Heart left ventricle (tissue), 16 donors: ENCODE results near the gene MYBBP1A. TPM values are rescaled to one million over a fixed set of nuclear protein-coding genes. Genes with fewer than 3 reads are reported as not detected.

ENCODE experiments used
- ATAC-seq, 4 donors: fragments of 200-7000 bp; cut with Tn5 transposase; one replicate each; pipeline ENCODE4 v1.9.1; 2020 to 2022; ENCODE audit warnings: moderate library complexity in 4 of 4, mild to moderate bottlenecking in 3 of 4, moderate number of reproducible peaks in 1 of 4
- DNase-seq, 5 donors: peaks; one replicate each; pipeline ENCODE4 v3.0.0-alpha.2; 2020
- H3K27ac ChIP-seq, 12 donors: fragments of 200-600 bp; sonication (generic) in 4 of 12; one replicate each; pipeline versions ENCODE4 v1.5.0 to v1.8.0; 2016 to 2022; ENCODE audit warnings: mild to moderate bottlenecking in 2 of 12
- H3K27me3 ChIP-seq, 9 donors: fragments of 200-600 bp; sonication (generic) in 2 of 9; one replicate each; pipeline versions ENCODE4 v1.5.1 to v1.8.0; 2016 to 2022; ENCODE audit warnings: mild to moderate bottlenecking in 3 of 9
- H3K36me3 ChIP-seq, 9 donors: fragments of 200-600 bp; sonication (generic) in 2 of 9; one replicate each; pipeline versions ENCODE4 v1.5.0 to v1.8.0; 2018 to 2022; ENCODE audit warnings: mild to moderate bottlenecking in 2 of 9
- H3K4me1 ChIP-seq, 12 donors: fragments of 200-600 bp; sonication (generic) in 4 of 12; one replicate each; pipeline versions ENCODE4 v1.5.0 to v1.8.0; 2016 to 2022; ENCODE audit warnings: mild to moderate bottlenecking in 3 of 12
- H3K4me3 ChIP-seq, 12 donors: fragments of 200-600 bp; sonication (generic) in 4 of 12; one replicate each; pipeline versions ENCODE4 v1.5.0 to v1.8.0; 2017 to 2022; ENCODE audit warnings: mild to moderate bottlenecking in 9 of 12, moderate library complexity in 4 of 12
- H3K9me3 ChIP-seq, 12 donors: fragments of 200-600 bp; sonication (generic) in 4 of 12; one replicate each; pipeline versions ENCODE4 v1.5.0 to v1.8.0; 2016 to 2022; ENCODE audit warnings: mild to moderate bottlenecking in 1 of 12
- CTCF ChIP-seq, 12 donors: fragments of 200-600 bp; sonication (generic) in 4 of 12; IDR thresholded peaks; one replicate each; pipeline versions ENCODE4 v1.5.0 to v1.8.0; 2018 to 2022; ENCODE audit warnings: antibody characterized with exemption in 12 of 12, mild to moderate bottlenecking in 5 of 12
- POLR2A ChIP-seq, 2 donors: fragments of 450-650 bp; IDR thresholded peaks; one replicate each; pipeline ENCODE4 v1.6.1; 2017; ENCODE audit warnings: antibody characterized with exemption in 2 of 2, mild to moderate bottlenecking in 2 of 2, moderate library complexity in 2 of 2
- WGBS, 4 donors: extraction: QIAGEN DNeasy Blood & Tissue Kit in 2 of 4; methylation state at CpG; one replicate each; pipeline versions ENCODE4 v1.1.5 to v1.1.7; 2013 to 2018; 5-methylcytosine and 5-hydroxymethylcytosine counted together
- intact Hi-C, 10 donors: fragments of 100-400 bp; cut with DNase I; formaldehyde crosslinking; loops; one replicate each; pipeline versions ENCODE4 v1.11.1 to v1.14.2; 2022
- polyA plus RNA-seq, 2 donors: library from polyadenylated mRNA; stranded (reverse); fragments of 200-250 nt; gene quantifications; one replicate each; pipeline ENCODE4 v1.2.3, GENCODE V29; 2013
- total RNA-seq, 9 donors: library from RNA; depleted of rRNA in 2 of 9; stranded (reverse); fragments of >200 nt in 2 of 9; fragmentation: NEBNext Ultra II Directional in 3 of 9; extraction: Animal tissue kit (Norgen Biotek cat#: 25700) in 3 of 9; gene quantifications; one replicate each; pipeline versions ENCODE4 v1.1.0 to v1.2.4, GENCODE V29; 2016 to 2023
- donor health status: ischemic (EF 13 %, LVEDD 7.1; RV severe dilation, severe dysfunction).
- donor health status: healthy with polysubstance abuse.
- donor health status: DM: no; HTN: yes; CAD: no.
- donor health status: DM: no; HTN: no; CAD: no.
- donor health status: ischemic (EF 25% LVEDD 6.9; RV normal size, moderate dysfunction).
- donor health status: ischemic (EF 25% LVEDD 5.7; RV mildly dilated, moderate dysfunction).
- donor health status: healthy.
- donor health status: DM: yes; HTN: yes; CAD: no.
- donor health status: ischemic (EF 35%, LVEDD 5.7; RV mildly dilated, moderate dysfunction).
- donor health status: nonischemic (EF 11% LVEDD 7.7; RV severe dilation, severe dysfunction).
- donor health status: DM: yes; HTN: yes; CAD: no.
- donor health status: PGD.
- donor health status: ischemic (EF 29% LVEDD 5.4; RV normal size, mild dysfunction).
- donor health status: nonischemic (EF 23%, LVEDD 6.1; RV moderate dilation, normal function).

MYBBP1A gene
- total and polyA plus RNA-seq, 11 donors: 15.5 to 34.8 (median 24.4) TPM

- 90 to 91% (median 91%) methylated on average over 9 of the region's 9 CpGs for WGBS, 4 donors
- intact Hi-C loops: loop anchor here in 2 of 10 donors (10.0 kb wide), 2 partner anchors 45 to 55 kb away; partner anchors contain the start of gene SPNS3 (in 1 of the 2)
These were observed 65.0 kb downstream of the MYBBP1A start for GRCh38 chr17:4490109-4490591.

GRCh38 chr17:4488989-4489595 lies 66.1 kb downstream of the MYBBP1A start:
- Histone ChIP-seq H3K4me1 (peaks cover 0 to 25% (median 2%) of the 10 kb centered on the region in 12 donors), H3K9me3 (no peaks in the 10 kb centered on the region), H3K27me3 (no peaks in the 10 kb centered on the region), H3K36me3 (no peaks in the 10 kb centered on the region), H3K4me3 (no peak overlapping the region), H3K27ac (no peak overlapping the region)
- TF ChIP-seq POLR2A (IDR thresholded peaks at IDR 0.05): no peak
- no peak for TF ChIP-seq CTCF (IDR thresholded peaks at IDR 0.05)
- no peak for ATAC-seq
- WGBS, 4 donors: 93 to 98% (median 95%) methylated on average over 3 to 15 of the region's 15 CpGs
- intact Hi-C loops: no loop called here
- DNase-seq: no peak

More at GRCh38 chr17:4490109-4490591, 65.0 kb downstream of the MYBBP1A start:
- Histone ChIP-seq H3K4me1 (peaks cover 0 to 25% (median 2%) of the 10 kb centered on the region in 12 donors), H3K27ac (no peak overlapping the region), H3K36me3 (no peaks in the 10 kb centered on the region), H3K4me3 (no peak overlapping the region), H3K9me3 (no peaks in the 10 kb centered on the region), H3K27me3 (no peaks in the 10 kb centered on the region)
- no peak for ATAC-seq
- TF ChIP-seq CTCF (IDR thresholded peaks at IDR 0.05): no peak
- no peak for TF ChIP-seq POLR2A (IDR thresholded peaks at IDR 0.05)
- no peak for DNase-seq

Other genes with a start within 250 kb of the MYBBP1A start
- 100 to 1,000 TPM in 3 of 9 donors, 10 to 100 TPM in 6; 79.4 to 125 (median 96.2) TPM for gene UBE2G1, start 188.7 kb downstream of the MYBBP1A start, total RNA-seq
- 10 to 100 TPM; 19.4 to 55.2 TPM for gene UBE2G1, start 188.7 kb downstream of the MYBBP1A start, polyA plus RNA-seq
- 1 to 10 TPM in 5 of 9 donors, under 1 TPM in 1, not detected in 3; 0.23 to 1.9 (median 1.1) TPM for gene SPNS3, start 121.4 kb downstream of the MYBBP1A start, total RNA-seq
- under 1 TPM; 0.36 to 0.50 TPM for gene SPNS3, start 121.4 kb downstream of the MYBBP1A start, polyA plus RNA-seq
- gene SPNS2, start 56.5 kb downstream of the MYBBP1A start, total RNA-seq: 10 to 100 TPM in 7 of 9 donors, 1 to 10 TPM in 2; 6.4 to 20.4 (median 11.4) TPM
- gene SPNS2, start 56.5 kb downstream of the MYBBP1A start, polyA plus RNA-seq: 10 to 100 TPM; 13.7 to 22.0 TPM
- gene GGT6, start 5.2 kb upstream of the MYBBP1A start, total RNA-seq: not detected
- not detected for gene GGT6, start 5.2 kb upstream of the MYBBP1A start, polyA plus RNA-seq
- 10 to 100 TPM; 10.1 to 47.5 (median 18.5) TPM for gene SMTNL2, start 29.1 kb upstream of the MYBBP1A start, total RNA-seq
- 1 to 10 TPM; 2.1 to 8.2 TPM for gene SMTNL2, start 29.1 kb upstream of the MYBBP1A start, polyA plus RNA-seq
- 10 to 100 TPM in 1 of 9 donors, under 1 TPM in 5, not detected in 3; 0.23 to 62.4 (median 0.38) TPM for gene ALOX15, start 86.3 kb upstream of the MYBBP1A start, total RNA-seq
- gene ALOX15, start 86.3 kb upstream of the MYBBP1A start, polyA plus RNA-seq: not detected
- 10 to 100 TPM; 19.0 to 42.6 (median 34.5) TPM for gene PELP1, start 148.8 kb upstream of the MYBBP1A start, total RNA-seq
- gene PELP1, start 148.8 kb upstream of the MYBBP1A start, polyA plus RNA-seq: 10 to 100 TPM; 20.4 to 28.0 TPM
- gene ARRB2, start 155.2 kb upstream of the MYBBP1A start, total RNA-seq: 10 to 100 TPM; 10.9 to 87.6 (median 23.0) TPM
- gene ARRB2, start 155.2 kb upstream of the MYBBP1A start, polyA plus RNA-seq: 10 to 100 TPM; 17.1 to 24.8 TPM
- 10 to 100 TPM; 11.5 to 30.3 (median 18.8) TPM for gene MED11, start 176.0 kb upstream of the MYBBP1A start, total RNA-seq
- 10 to 100 TPM; 23.3 to 49.6 TPM for gene MED11, start 176.0 kb upstream of the MYBBP1A start, polyA plus RNA-seq
- gene ZMYND15, start 184.4 kb upstream of the MYBBP1A start, total RNA-seq: 1 to 10 TPM in 2 of 9 donors, under 1 TPM in 4, not detected in 3; 0.27 to 2.9 (median 0.44) TPM
- under 1 TPM; 0.14 to 0.30 TPM for gene ZMYND15, start 184.4 kb upstream of the MYBBP1A start, polyA plus RNA-seq
- gene CXCL16, start 184.5 kb upstream of the MYBBP1A start, total RNA-seq: 10 to 100 TPM in 2 of 9 donors, 1 to 10 TPM in 7; 1.6 to 42.5 (median 4.5) TPM
- gene CXCL16, start 184.5 kb upstream of the MYBBP1A start, polyA plus RNA-seq: 1 to 10 TPM; 1.3 to 3.7 TPM
- gene TM4SF5, start 216.5 kb upstream of the MYBBP1A start, total RNA-seq: not detected
- not detected for gene TM4SF5, start 216.5 kb upstream of the MYBBP1A start, polyA plus RNA-seq
- 1 to 10 TPM in 4 of 9 donors, under 1 TPM in 2, not detected in 3; 0.48 to 1.9 (median 1.1) TPM for gene VMO1, start 231.0 kb upstream of the MYBBP1A start, total RNA-seq
- 1 to 10 TPM in 1 of 2 donors, not detected in 1; 1.4 TPM for gene VMO1, start 231.0 kb upstream of the MYBBP1A start, polyA plus RNA-seq
- not detected for gene GLTPD2, start 233.6 kb upstream of the MYBBP1A start, total RNA-seq
- not detected for gene GLTPD2, start 233.6 kb upstream of the MYBBP1A start, polyA plus RNA-seq
- gene PSMB6, start 240.8 kb upstream of the MYBBP1A start, total RNA-seq: 100 to 1,000 TPM; 143 to 320 (median 182) TPM
- gene PSMB6, start 240.8 kb upstream of the MYBBP1A start, polyA plus RNA-seq: 100 to 1,000 TPM; 263 to 320 TPM